K562 (cell line): Measurements from ENCODE around the gene PAFAH2. TPM values are rescaled to one million over a fixed set of nuclear protein-coding genes. Genes with fewer than 3 reads are reported as not detected.
"Not testable (repeated sequence)": the region's sequence is repeated elsewhere in the genome, so short reads cannot be mapped to it uniquely, and the experiment has no call there.

ENCODE experiments used
- ATAC-seq: fragments of 200-7000 bp; cut with Tn5 transposase; 3 replicates; pipeline ENCODE4 v1.9.1; 2020; ENCODE audit warnings: moderate library complexity
- BruUV-seq: library from RNA; stranded (reverse); fragments of 400-500 nt; replicated peaks from 2 replicates; lab custom pipeline; 2021; lab: Mats Ljungman, UMichigan
- CTCF ChIA-PET: fragments of 300-600 bp; formaldehyde crosslinking; extraction: SDS; loops from one replicate; lab custom pipeline; 2021; ENCODE audit warnings: low intra/inter-chr PET ratio; lab: Yijun Ruan, JAX
- POLR2A ChIA-PET: fragments of 300-600, 350-650 bp; sonication (Branson Sonifier 250); formaldehyde crosslinking; extraction: SDS; loops from one replicate; lab custom pipeline; 2021; ENCODE audit warnings: antibody characterized with exemption, inconsistent platforms; lab: Yijun Ruan, JAX
- DNase-seq, 4 experiments: peaks; one replicate each; pipeline versions ENCODE4 v3.0.0 to v3.0.0-alpha.2; 2011 to 2018; ENCODE audit warnings: low spot score in 3 of 4, mixed read lengths in 3 of 4; ENCODE audit errors: extremely low read depth in 1 of 4
- FAIRE-seq: peaks from 2 replicates; lab custom pipeline; 2011; peaks lifted over from hg19 to GRCh38; lab: Jason Lieb, UNC
- H2AFZ ChIP-seq: 2 replicates; pipeline ENCODE4 v1.6.0; 2011; ENCODE audit warnings: low read depth, low read length, control low read depth, inconsistent platforms
- H3K27ac ChIP-seq: fragments of 200-600 bp; 3 replicates; pipeline ENCODE4 v1.8.0; 2011; ENCODE audit warnings: low read depth, mild to moderate bottlenecking, control low read depth, inconsistent platforms, low read length, moderate library complexity, mixed read lengths; ENCODE audit errors: extremely low read depth
- H3K27me3 ChIP-seq, 2 experiments: fragments of 300-600 bp in 1 of 2; 2 replicates in 1 of 2; 3 replicates in 1 of 2; pipeline versions ENCODE4 v1.6.0 to v1.8.0; 2011; ENCODE audit warnings: inconsistent platforms in 2 of 2, low read length in 2 of 2, mild to moderate bottlenecking in 1 of 2, mixed read lengths in 1 of 2, moderate library complexity in 1 of 2; ENCODE audit not compliant: control insufficient read depth in 2 of 2, insufficient read depth in 2 of 2
- H3K36me3 ChIP-seq: fragments of 300-600 bp; 3 replicates; pipeline ENCODE4 v1.8.0; 2011; ENCODE audit warnings: mild to moderate bottlenecking, low read length, inconsistent platforms; ENCODE audit not compliant: control insufficient read depth, insufficient read depth
- H3K4me1 ChIP-seq, 2 experiments: fragments of 200-600 bp in 1 of 2; replicated peaks in 1 of 2; 2 replicates in 1 of 2; 3 replicates in 1 of 2; pipeline versions ENCODE4 v1.5.1 to v1.8.0; 2011; ENCODE audit warnings: inconsistent platforms in 2 of 2, low read length in 2 of 2, mild to moderate bottlenecking in 1 of 2, mixed read lengths in 1 of 2, moderate library complexity in 1 of 2; ENCODE audit not compliant: control insufficient read depth in 2 of 2, insufficient read depth in 2 of 2
- H3K4me2 ChIP-seq: 2 replicates; pipeline ENCODE4 v1.6.1; 2011; ENCODE audit warnings: low read length, control low read depth, inconsistent platforms, mixed read lengths; ENCODE audit not compliant: insufficient read depth
- H3K4me3 ChIP-seq: fragments of 200-600 bp; sonication (generic), shearing (Covaris generic); 2 replicates; pipeline ENCODE4 v1.5.1; 2016; ENCODE audit warnings: control low read depth, inconsistent platforms
- H3K79me2 ChIP-seq: fragments of 200-600 bp; 3 replicates; pipeline ENCODE4 v1.8.0; 2011; ENCODE audit warnings: low read length, inconsistent platforms; ENCODE audit not compliant: control insufficient read depth, insufficient read depth
- H3K9ac ChIP-seq, 2 experiments: 2 replicates each; pipeline versions ENCODE4 v1.6.0 to v1.6.1; 2011; ENCODE audit warnings: low read depth in 2 of 2, low read length in 2 of 2, control low read depth in 1 of 2, inconsistent platforms in 1 of 2, mild to moderate bottlenecking in 1 of 2, mixed read lengths in 1 of 2; ENCODE audit not compliant: insufficient read depth in 1 of 2
- H3K9me1 ChIP-seq: one replicate; pipeline ENCODE4 v1.6.0; 2011; ENCODE audit warnings: inconsistent platforms, mild to moderate bottlenecking, low read length, moderate library complexity; ENCODE audit not compliant: control insufficient read depth, insufficient read depth
- H3K9me3 ChIP-seq: replicated peaks from 2 replicates; pipeline ENCODE4 v1.5.1; 2011; ENCODE audit warnings: low read depth, low read length, inconsistent platforms; ENCODE audit not compliant: control insufficient read depth, insufficient read depth
- H4K20me1 ChIP-seq: replicated peaks from 2 replicates; pipeline ENCODE4 v1.6.1; 2011; ENCODE audit warnings: low read length, inconsistent platforms, mixed read lengths; ENCODE audit not compliant: control insufficient read depth, insufficient read depth
- CBX5 ChIP-seq: IDR thresholded peaks from 2 replicates; pipeline ENCODE4 v1.6.1; 2014; ENCODE audit warnings: low read depth, borderline replicate concordance
- FOXJ2 ChIP-seq: fragments of 200-800 bp; sonication (Bioruptor generic); IDR thresholded peaks from 2 replicates; pipeline ENCODE4 v1.6.1; 2016; ENCODE audit warnings: missing genetic modification characterization, missing compliant biosample characterization
- PRDM10 ChIP-seq: fragments of 450-650 bp; IDR thresholded peaks from 2 replicates; pipeline ENCODE4 v1.6.1; 2018; ENCODE audit not compliant: partially characterized antibody
- PTTG1 ChIP-seq: fragments of 450-650 bp; IDR thresholded peaks from 2 replicates; pipeline ENCODE4 v1.6.1; 2016; ENCODE audit warnings: low read depth, mild to moderate bottlenecking, missing genetic modification characterization, missing compliant biosample characterization
- TRIM24 ChIP-seq, 2 experiments: fragments of 450-650 bp; IDR thresholded peaks; 2 replicates each; pipeline ENCODE4 v1.6.1; 2016
- TRIM28 ChIP-seq: fragments of 450-650 bp; IDR thresholded peaks from 2 replicates; pipeline ENCODE4 v1.6.1; 2017
- ZNF280A ChIP-seq: fragments of 450-650 bp; IDR thresholded peaks from 2 replicates; pipeline ENCODE4 v1.6.1; 2018; ENCODE audit warnings: mild to moderate bottlenecking, low read depth; ENCODE audit not compliant: partially characterized antibody
- ZNF740 ChIP-seq, 3 experiments: fragments of 200-800 bp in 1 of 3; sonication (Bioruptor generic) in 1 of 3; sonication (generic) in 1 of 3; formaldehyde crosslinking in 1 of 3; IDR thresholded peaks; 2 replicates each; pipeline versions ENCODE4 v1.6.1 to v1.8.0; 2016 to 2022; ENCODE audit warnings: mild to moderate bottlenecking in 2 of 3, missing compliant biosample characterization in 2 of 3, missing genetic modification characterization in 2 of 3, missing genetic modification reagents in 1 of 3
- ZNF766 ChIP-seq: fragments of 200-800 bp; sonication (Bioruptor generic); conservative IDR thresholded peaks from 2 replicates; pipeline ENCODE4 v1.6.1; 2016; ENCODE audit warnings: missing genetic modification characterization, missing compliant biosample characterization
- WGBS: fragments of 100-300 bp; shearing (Covaris generic); methylation state at CpG from one replicate; pipeline ENCODE4 v1.1.6; 2016; ENCODE audit warnings: low coverage, mixed read lengths; ENCODE audit not compliant: insufficient coverage; ENCODE audit errors: missing lambda C conversion rate; 5-methylcytosine and 5-hydroxymethylcytosine counted together
- in situ Hi-C: fragments of 300-500 bp; cut with MboI; formaldehyde crosslinking; loops from 4 replicates; pipeline ENCODE4 v1.15.0; 2018; ENCODE audit warnings: inconsistent platforms, mixed read lengths
- intact Hi-C: fragments of 100-400 bp; cut with micrococcal nuclease; formaldehyde crosslinking; loops from 2 replicates; pipeline ENCODE4 v1.14.2; 2022
- polyA plus RNA-seq, 8 experiments: library from polyadenylated mRNA; depleted of rRNA in 4 of 8; stranded (reverse) in 5 of 8; unstranded in 3 of 8; fragments of >200 nt; fragmentation: Nextera tagmentation in 2 of 8; fragmentation: Illumina TruSeq in 1 of 8; extraction: Ambion mirVana in 2 of 8; extraction: Trizol in 1 of 8; gene quantifications; 2 replicates each; pipeline versions ENCODE4 v1.2.1 to v1.2.3, GENCODE V29; 2011 to 2014; ENCODE audit warnings: inconsistent platforms in 1 of 8, missing spikeins in 1 of 8
- total RNA-seq, 7 experiments: library from RNA; depleted of rRNA in 6 of 7; stranded (reverse); fragments of >200 nt in 6 of 7; fragmentation: Illumina TruSeq in 2 of 7; extraction: Trizol in 2 of 7; gene quantifications; 2 replicates each; pipeline versions ENCODE4 v1.2.1 to v1.2.3, GENCODE V29; 2011 to 2021; ENCODE audit warnings: low replicate concordance in 1 of 7

Gene PAFAH2
- total and polyA plus RNA-seq, 9 of the 15 experiments (the other 6 are each of a cell fraction or from before 2014, with no cell fraction given), result 4.2 to 10.9 (median 6.8) TPM

GRCh38 chr1:25943511-25943910 lies 54.4 kb downstream of the PAFAH2 start:
- H3K4me1 ChIP-seq, intact Hi-C loops, H3K36me3 ChIP-seq, H3K27me3 ChIP-seq, H4K20me1 ChIP-seq, ATAC-seq, H2AFZ ChIP-seq, CTCF ChIA-PET, FAIRE-seq, DNase-seq, BruUV-seq, H3K9me1 ChIP-seq, H3K27ac ChIP-seq, H3K4me2 ChIP-seq, in situ Hi-C loops, H3K79me2 ChIP-seq, H3K9ac ChIP-seq, H3K4me3 ChIP-seq, H3K9me3 ChIP-seq: not testable (repeated sequence)
- WGBS, result 32% methylated on average over 4 of the region's 5 CpGs
- TF ChIP-seq TRIM28 (peak; percentile 89), ZNF280A (peak; percentile 46), CBX5 (0 out of 2 replicates have a peak, but pooled peaks have one; percentile 17), TRIM24 (IDR thresholded peaks at IDR 0.05) (0 out of 4 replicates have a peak, but pooled peaks of 1 of the 2 experiments have one; percentile 40)
- POLR2A ChIA-PET, result interaction anchor here (0.7 to 3.7 kb wide), 2 partner anchors 9 to 23 kb away, joined by 3 to 18 read pairs; no protein-coding TSS in a partner anchor

GRCh38 chr1:25936947-25937346 lies 60.9 kb downstream of the PAFAH2 start:
- no peak overlapping the region for H3K27ac ChIP-seq
- no peak overlapping the region for H3K4me2 ChIP-seq
- H3K9ac ChIP-seq, result no peak overlapping the region; a peak in 1 of 4 replicates
- ATAC-seq, result no peak
- H3K4me3 ChIP-seq, result no peak overlapping the region
- CTCF ChIA-PET, result no interaction called here
- no TSS peak for BruUV-seq
- H3K9me3 ChIP-seq, result no peaks in the 10 kb centered on the region
- peaks cover 4% of the 10 kb centered on the region for H3K9me1 ChIP-seq
- no peak for DNase-seq
- POLR2A ChIA-PET, result interaction anchor here (1.0 to 1.1 kb wide), 2 partner anchors 9 to 12 kb away, joined by 3 read pairs; no protein-coding TSS in a partner anchor
- 0 out of 2 replicates have a peak overlapping the region, but pooled peaks have one; percentile 14 for H2AFZ ChIP-seq
- no peak for FAIRE-seq
- no peaks in the 10 kb centered on the region for H3K27me3 ChIP-seq
- in situ Hi-C loops (no loop called here), intact Hi-C loops (no loop called here)
- H3K36me3 ChIP-seq, result no peaks in the 10 kb centered on the region
- no peaks in the 10 kb centered on the region for H4K20me1 ChIP-seq
- H3K4me1 ChIP-seq, result peaks cover 20 to 25% of the 10 kb centered on the region in 2 experiments
- no peaks in the 10 kb centered on the region for H3K79me2 ChIP-seq
- WGBS, result 76% methylated on average over 4 of the region's 4 CpGs
- TF ChIP-seq FOXJ2 (tag), result no peak
- TF ChIP-seq ZNF740 (CRISPR knock-in tag; IDR thresholded peaks at IDR 0.05), result no peak
- no peak for TF ChIP-seq ZNF740 (tag; IDR thresholded peaks at IDR 0.05)
- no peak for TF ChIP-seq PRDM10
- no peak for TF ChIP-seq PTTG1 (tag)
- no peak for TF ChIP-seq ZNF766 (CRISPR knock-in tag)
